A673 (cell line): ENCODE results near the gene TRAPPC12.

ENCODE experiments used
- EZH2 ChIP-seq: fragments of 200-600 bp; sonication (generic); IDR thresholded peaks from 2 replicates; pipeline ENCODE4 v1.6.1; 2017; ENCODE audit warnings: borderline replicate concordance, low read depth, mild to moderate bottlenecking, mixed read lengths, antibody characterized with exemption, low read length; ENCODE audit not compliant: poor library complexity, severe bottlenecking
- TF ChIP-seq, protein P1 (sequence below): fragments of 300-800, 200-600 bp; sonication (generic); conservative IDR thresholded peaks from 2 replicates; pipeline ENCODE4 v1.5.1; 2017; ENCODE audit warnings: low read depth, mild to moderate bottlenecking, antibody characterized with exemption, low read length, moderate library complexity, mixed read lengths

- TF ChIP-seq, protein P1, sequence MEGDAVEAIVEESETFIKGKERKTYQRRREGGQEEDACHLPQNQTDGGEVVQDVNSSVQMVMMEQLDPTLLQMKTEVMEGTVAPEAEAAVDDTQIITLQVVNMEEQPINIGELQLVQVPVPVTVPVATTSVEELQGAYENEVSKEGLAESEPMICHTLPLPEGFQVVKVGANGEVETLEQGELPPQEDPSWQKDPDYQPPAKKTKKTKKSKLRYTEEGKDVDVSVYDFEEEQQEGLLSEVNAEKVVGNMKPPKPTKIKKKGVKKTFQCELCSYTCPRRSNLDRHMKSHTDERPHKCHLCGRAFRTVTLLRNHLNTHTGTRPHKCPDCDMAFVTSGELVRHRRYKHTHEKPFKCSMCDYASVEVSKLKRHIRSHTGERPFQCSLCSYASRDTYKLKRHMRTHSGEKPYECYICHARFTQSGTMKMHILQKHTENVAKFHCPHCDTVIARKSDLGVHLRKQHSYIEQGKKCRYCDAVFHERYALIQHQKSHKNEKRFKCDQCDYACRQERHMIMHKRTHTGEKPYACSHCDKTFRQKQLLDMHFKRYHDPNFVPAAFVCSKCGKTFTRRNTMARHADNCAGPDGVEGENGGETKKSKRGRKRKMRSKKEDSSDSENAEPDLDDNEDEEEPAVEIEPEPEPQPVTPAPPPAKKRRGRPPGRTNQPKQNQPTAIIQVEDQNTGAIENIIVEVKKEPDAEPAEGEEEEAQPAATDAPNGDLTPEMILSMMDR, result no peak
- no peak for TF ChIP-seq EZH2
Measured at GRCh38 chr2:3487028-3487425, 107.5 kb downstream of the TRAPPC12 start.
